ENCODE results near the gene BOD1. TPM values are rescaled to one million over a fixed set of nuclear protein-coding genes. Genes with fewer than 3 reads are reported as not detected.
A peak's percentile ranks its signal among the peaks of the same experiment; 100 is the strongest.

BOD1 gene
- total RNA-seq, 2 donors from 2014 or later = 51.1 to 52.8 TPM

GRCh38 chr5:173620784-173621183 is 4.3 kb upstream of the BOD1 start:
- 69% methylated on average over 3 of the region's 3 CpGs for WGBS
- H3K27me3 ChIP-seq (replicated peaks; ENCODE audit: insufficient read depth) = no peaks in the 10 kb centered on the region
- no peaks in the 10 kb centered on the region for H3K4me1 ChIP-seq (replicated peaks)
- no peak overlapping the region for H3K4me3 ChIP-seq
- H3K36me3 ChIP-seq = no peaks in the 10 kb centered on the region
- TF ChIP-seq POLR2AphosphoS5 (IDR thresholded peaks at IDR 0.05) = no peak
- no peak for TF ChIP-seq CTCF (IDR thresholded peaks at IDR 0.05)
- TF ChIP-seq POLR2A (IDR thresholded peaks at IDR 0.05) = no peak
- H3K27ac ChIP-seq = no peak overlapping the region
- H3K9me3 ChIP-seq = no peaks in the 10 kb centered on the region
- no peak for DNase-seq (ENCODE audit: low spot score)
- intact Hi-C loops (cut with DNase I) = no loop called here

GRCh38 chr5:173618927-173619519 is 2.6 kb upstream of the BOD1 start:
- 13% methylated on average over 7 of the region's 7 CpGs for WGBS
- H3K27ac ChIP-seq = no peak overlapping the region
- no peaks in the 10 kb centered on the region for H3K27me3 ChIP-seq (replicated peaks; ENCODE audit: insufficient read depth)
- DNase-seq (ENCODE audit: low spot score) = peak; percentile 48
- no peaks in the 10 kb centered on the region for H3K36me3 ChIP-seq
- TF ChIP-seq POLR2A (IDR thresholded peaks at IDR 0.05) (no peak), CTCF (IDR thresholded peaks at IDR 0.05) (peak; percentile 28 to 91 (median 72)), POLR2AphosphoS5 (IDR thresholded peaks at IDR 0.05) (peak; percentile 68)
- no peak overlapping the region for H3K4me3 ChIP-seq
- H3K4me1 ChIP-seq (replicated peaks) = peaks cover 13% of the 10 kb centered on the region
- H3K9me3 ChIP-seq = no peaks in the 10 kb centered on the region
- intact Hi-C loops (cut with DNase I) = loop anchor here (1.0 to 5.0 kb wide), 3 partner anchors 268 to 696 kb away; partner anchors contain the start of gene CPEB4

- Histone ChIP-seq H3K36me3 (no peaks in the 10 kb centered on the region), H3K4me3 (peak overlapping the region; percentile 73 to 93), H3K27ac (peak overlapping the region; percentile 91), H3K27me3 (replicated peaks; ENCODE audit: insufficient read depth) (no peaks in the 10 kb centered on the region), H3K4me1 (replicated peaks) (peaks cover 13% of the 10 kb centered on the region), H3K9me3 (no peaks in the 10 kb centered on the region)
- DNase-seq (ENCODE audit: low spot score) = peak; percentile 73
- intact Hi-C loops (cut with DNase I) = loop anchor here (5.0 kb wide), 1 partner anchor 271 kb away; the partner anchor contains the start of gene CPEB4
- under 1% methylated on average over 47 of the region's 55 CpGs for whole genome bisulfite sequencing
- TF ChIP-seq CTCF (IDR thresholded peaks at IDR 0.05) (peak; percentile 26 to 67 (median 62)), POLR2AphosphoS5 (IDR thresholded peaks at IDR 0.05) (peak; percentile 55), POLR2A (IDR thresholded peaks at IDR 0.05) (no peak)
Measured at GRCh38 chr5:173615884-173616576, 420 bp downstream of the BOD1 start.

- Histone ChIP-seq H3K4me1 (replicated peaks) (peaks cover 13% of the 10 kb centered on the region), H3K27me3 (replicated peaks; ENCODE audit: insufficient read depth) (no peaks in the 10 kb centered on the region), H3K9me3 (no peaks in the 10 kb centered on the region), H3K36me3 (no peaks in the 10 kb centered on the region), H3K27ac (no peak overlapping the region), H3K4me3 (no peak overlapping the region)
- no peak for DNase-seq (ENCODE audit: low spot score)
- TF ChIP-seq POLR2AphosphoS5 (IDR thresholded peaks at IDR 0.05) = no peak
- no peak for TF ChIP-seq POLR2A (IDR thresholded peaks at IDR 0.05)
- TF ChIP-seq CTCF (IDR thresholded peaks at IDR 0.05) = no peak
- intact Hi-C loops (cut with DNase I) = no loop called here
- 71% methylated on average over 7 of the region's 7 CpGs for WGBS
Measured at GRCh38 chr5:173614591-173614990, 1.9 kb downstream of the BOD1 start.

All from prostate gland (tissue), 2 donors.